ENCODE data around the gene BNC2.

BNC2 gene

GRCh38 chr9:16505199-16505598 lies 365.3 kb downstream of the BNC2 start:
- no peak for TF ChIP-seq CTCF (IDR thresholded peaks at IDR 0.05; ENCODE audit: low read depth, low read length)
- DNase-seq (ENCODE audit: extremely low read depth, low read depth): no peak

- no peak for DNase-seq (ENCODE audit: extremely low read depth, low read depth)
- TF ChIP-seq CTCF (IDR thresholded peaks at IDR 0.05; ENCODE audit: low read depth, low read length): no peak
Observed at GRCh38 chr9:16501726-16502125, 368.7 kb downstream of the BNC2 start.

GRCh38 chr9:16501141-16501540 lies 369.3 kb downstream of the BNC2 start:
- no peak for DNase-seq (ENCODE audit: extremely low read depth, low read depth)
- TF ChIP-seq CTCF (IDR thresholded peaks at IDR 0.05; ENCODE audit: low read depth, low read length): no peak

- no peak for TF ChIP-seq CTCF (IDR thresholded peaks at IDR 0.05; ENCODE audit: low read depth, low read length)
- DNase-seq (ENCODE audit: extremely low read depth, low read depth): no peak
Observed at GRCh38 chr9:16500386-16500785, 370.1 kb downstream of the BNC2 start.

GRCh38 chr9:16499892-16500291 lies 370.6 kb downstream of the BNC2 start:
- no peak for TF ChIP-seq CTCF (IDR thresholded peaks at IDR 0.05; ENCODE audit: low read depth, low read length)
- no peak for DNase-seq (ENCODE audit: extremely low read depth, low read depth)

- TF ChIP-seq CTCF (IDR thresholded peaks at IDR 0.05; ENCODE audit: low read depth, low read length): no peak
- DNase-seq (ENCODE audit: extremely low read depth, low read depth): no peak
Observed at GRCh38 chr9:16496908-16497307, 373.6 kb downstream of the BNC2 start.

GRCh38 chr9:16487915-16488314 lies 382.6 kb downstream of the BNC2 start:
- TF ChIP-seq CTCF (IDR thresholded peaks at IDR 0.05; ENCODE audit: low read depth, low read length): no peak
- no peak for DNase-seq (ENCODE audit: extremely low read depth, low read depth)
